GM19025 (cell line): ENCODE data around the gene RPS5.
"Not testable (repeated sequence)": the region's sequence is repeated elsewhere in the genome, so short reads cannot be mapped to it uniquely, and the experiment has no call there.

Experiments
- ATAC-seq: cut with Tn5 transposase; IDR thresholded peaks from one replicate; pipeline ENCODE4 v1.9.1; 2021; ENCODE audit warnings: mild to moderate bottlenecking, low read depth, moderate library complexity; ENCODE audit not compliant: unreplicated experiment

Gene RPS5

GRCh38 chr19:58400916-58401839 lies 14.1 kb downstream of the RPS5 start:
- ATAC-seq = peak; percentile 95

- no peak for ATAC-seq
These were observed 14.9 kb downstream of the RPS5 start for GRCh38 chr19:58401840-58402421.

- ATAC-seq = not testable (repeated sequence)
These were observed 16.9 kb downstream of the RPS5 start for GRCh38 chr19:58403920-58404478.

GRCh38 chr19:58406818-58407657 lies 20.0 kb downstream of the RPS5 start:
- no peak for ATAC-seq

GRCh38 chr19:58407658-58408151 lies 20.6 kb downstream of the RPS5 start:
- ATAC-seq = no peak

GRCh38 chr19:58408152-58409009 lies 21.3 kb downstream of the RPS5 start, which contains the start of gene ZNF584:
Gene ZNF584, plus strand, starts transcription at chr19:58408649. Its CDS starts 499 bp downstream, at chr19:58409148.
- peak; percentile 92 for ATAC-seq

GRCh38 chr19:58409010-58409790 lies 22.1 kb downstream of the RPS5 start:
- ATAC-seq = no peak

GRCh38 chr19:58416604-58417003 lies 29.5 kb downstream of the RPS5 start:
- ATAC-seq = no peak

- ATAC-seq = no peak
These were observed 30.0 kb downstream of the RPS5 start for GRCh38 chr19:58417071-58417470.

GRCh38 chr19:58428617-58429016 lies 41.5 kb downstream of the RPS5 start:
- no peak for ATAC-seq

- no peak for ATAC-seq
These were observed 42.7 kb downstream of the RPS5 start for GRCh38 chr19:58429745-58430144.

GRCh38 chr19:58434217-58434616 lies 47.1 kb downstream of the RPS5 start:
- no peak for ATAC-seq

GRCh38 chr19:58439576-58440554 lies 52.8 kb downstream of the RPS5 start, which contains the start of gene ZNF132:
Gene ZNF132, minus strand, starts transcription at chr19:58440153. Its CDS starts 332 bp downstream, at chr19:58439821.
- ATAC-seq = peak; percentile 95

GRCh38 chr19:58440556-58440955 lies 53.5 kb downstream of the RPS5 start:
- ATAC-seq = no peak

GRCh38 chr19:58442986-58443385 lies 55.9 kb downstream of the RPS5 start:
- ATAC-seq = not testable (repeated sequence)
